PC-3 (cell line): ENCODE data around the gene UBA5. TPM values are rescaled to one million over a fixed set of nuclear protein-coding genes. Genes with fewer than 3 reads are reported as not detected.
"Not testable (repeated sequence)": the region's sequence is repeated elsewhere in the genome, so short reads cannot be mapped to it uniquely, and the experiment has no call there.

ENCODE experiments used
- ATAC-seq: fragments of 200-7000 bp; cut with Tn5 transposase; 2 replicates; pipeline ENCODE4 v1.9.1; 2020; ENCODE audit warnings: mild to moderate bottlenecking, moderate library complexity
- BruUV-seq: library from RNA; stranded (reverse); fragments of 400-500 nt; replicated peaks from 2 replicates; lab custom pipeline; 2021; lab: Mats Ljungman, UMichigan
- CTCF ChIA-PET: fragments of 300-600 bp; sonication (Branson Sonifier 250); formaldehyde crosslinking; loops from one replicate; lab custom pipeline; 2022; ENCODE audit warnings: antibody characterized with exemption; lab: Charles Lee
- POLR2A ChIA-PET: fragments of 300-600 bp; sonication (Branson Sonifier 250); formaldehyde crosslinking; loops from one replicate; lab custom pipeline; 2022; ENCODE audit warnings: antibody characterized with exemption; ENCODE audit not compliant: unreplicated experiment; lab: Charles Lee
- DNase-seq: peaks from one replicate; pipeline ENCODE4 v3.0.0-alpha.2; 2015
- H2AFZ ChIP-seq: fragments of 300-600 bp; sonication (generic); 2 replicates; pipeline ENCODE4 v1.6.0; 2016; ENCODE audit warnings: antibody characterized with exemption, low read length
- H3F3A ChIP-seq: fragments of 300-600 bp; sonication (generic); one replicate; pipeline ENCODE4 v1.6.0; 2017; ENCODE audit warnings: antibody characterized with exemption, low read length, control low read depth, mild to moderate bottlenecking; ENCODE audit not compliant: unreplicated experiment
- H3K27ac ChIP-seq: fragments of 300-600 bp; sonication (generic); 2 replicates; pipeline ENCODE4 v1.5.1; 2016; ENCODE audit warnings: mild to moderate bottlenecking, low read length
- H3K27me3 ChIP-seq: fragments of 300-600 bp; sonication (generic); 2 replicates; pipeline ENCODE4 v1.6.1; 2016; ENCODE audit warnings: low read length, mixed read lengths
- H3K36me3 ChIP-seq: fragments of 300-600 bp; sonication (generic); 2 replicates; pipeline ENCODE4 v1.6.1; 2016; ENCODE audit warnings: low read depth, mixed run types, low read length, mixed read lengths
- H3K4me1 ChIP-seq: fragments of 300-600 bp; sonication (generic); 2 replicates; pipeline ENCODE4 v1.5.1; 2016; ENCODE audit warnings: low read length; ENCODE audit not compliant: insufficient read depth
- H3K4me2 ChIP-seq: fragments of 300-600 bp; sonication (generic); 2 replicates; pipeline ENCODE4 v1.6.0; 2016; ENCODE audit warnings: low read length
- H3K4me3 ChIP-seq: fragments of 300-600 bp; sonication (generic); 2 replicates; pipeline ENCODE4 v1.5.1; 2016; ENCODE audit warnings: mild to moderate bottlenecking, low read length, mixed read lengths
- H3K79me2 ChIP-seq: fragments of 300-600 bp; sonication (generic); 2 replicates; pipeline ENCODE4 v1.6.1; 2017; ENCODE audit warnings: low read length, mixed read lengths
- H3K9ac ChIP-seq: fragments of 300-600 bp; sonication (generic); 2 replicates; pipeline ENCODE4 v1.6.0; 2016; ENCODE audit warnings: mild to moderate bottlenecking, low read length
- H3K9me2 ChIP-seq: fragments of 300-600 bp; sonication (generic); replicated peaks from 2 replicates; pipeline ENCODE4 v1.6.1; 2016; ENCODE audit warnings: mixed run types, low read length, mixed read lengths
- H3K9me3 ChIP-seq: fragments of 300-600 bp; sonication (generic); 2 replicates; pipeline ENCODE4 v1.6.1; 2016; ENCODE audit warnings: low read length, mixed read lengths
- H4K20me1 ChIP-seq: fragments of 300-600 bp; sonication (generic); 2 replicates; pipeline ENCODE4 v1.6.1; 2016; ENCODE audit warnings: low read length, mixed read lengths
- CTCF ChIP-seq: fragments of 300-600 bp; sonication (generic); conservative IDR thresholded peaks from 2 replicates; pipeline ENCODE4 v1.5.1; 2017; ENCODE audit warnings: antibody characterized with exemption, low read depth, mild to moderate bottlenecking, low read length
- EZH2 ChIP-seq: fragments of 300-600 bp; sonication (generic); IDR thresholded peaks from one replicate; pipeline ENCODE4 v1.6.1; 2017; ENCODE audit warnings: antibody characterized with exemption, mild to moderate bottlenecking, low read length; ENCODE audit not compliant: unreplicated experiment
- EZH2phosphoT487 ChIP-seq: fragments of 300-600 bp; sonication (generic); IDR thresholded peaks from 2 replicates; pipeline ENCODE4 v1.6.1; 2018; ENCODE audit warnings: mild to moderate bottlenecking, antibody characterized with exemption, low read length, borderline replicate concordance
- intact Hi-C: fragments of 100-400 bp; cut with micrococcal nuclease; formaldehyde crosslinking; loops from 2 replicates; pipeline ENCODE4 v1.9.0; 2023
- total RNA-seq: library from RNA; depleted of rRNA; stranded (reverse); fragments of >200 nt; gene quantifications from 2 replicates; pipeline ENCODE4 v1.2.3, GENCODE V29; 2014

UBA5 gene
- total RNA-seq, 1 experiment from 2014 or later: 78.7 TPM

- BruUV-seq: no TSS peak
- H3K9ac ChIP-seq: no peak overlapping the region
Observed at GRCh38 chr3:132638706-132639105, 21.4 kb upstream of the UBA5 start.

GRCh38 chr3:132641427-132641826 lies 18.7 kb upstream of the UBA5 start:
- H3K27ac ChIP-seq, H3K79me2 ChIP-seq, H3K27me3 ChIP-seq, H3K4me3 ChIP-seq, H3K9me2 ChIP-seq, H3F3A ChIP-seq, H4K20me1 ChIP-seq, DNase-seq, H2AFZ ChIP-seq, H3K9me3 ChIP-seq, ATAC-seq, H3K9ac ChIP-seq, POLR2A ChIA-PET, H3K36me3 ChIP-seq, BruUV-seq, H3K4me2 ChIP-seq: not testable (repeated sequence)
- H3K4me1 ChIP-seq: peaks cover 21% of the 10 kb centered on the region
- intact Hi-C loops: loop anchor here (5.0 kb wide), 1 partner anchor 289 kb away; no protein-coding TSS in a partner anchor
- CTCF ChIA-PET: interaction anchor here (1.5 kb wide), 1 partner anchor 106 kb away, joined by 10 read pairs; no protein-coding TSS in a partner anchor

More at GRCh38 chr3:132638706-132639105, 21.4 kb upstream of the UBA5 start:
- DNase-seq: no peak
- H3K36me3 ChIP-seq: no peaks in the 10 kb centered on the region
- no peaks in the 10 kb centered on the region for H3F3A ChIP-seq
- POLR2A ChIA-PET: no interaction called here
- H3K9me3 ChIP-seq: no peaks in the 10 kb centered on the region
- TF ChIP-seq EZH2phosphoT487 (no peak), EZH2 (no peak)
- no peak overlapping the region for H3K4me3 ChIP-seq
- no peaks in the 10 kb centered on the region for H3K9me2 ChIP-seq
- no peaks in the 10 kb centered on the region for H3K27me3 ChIP-seq
- H3K4me1 ChIP-seq: peaks cover 13% of the 10 kb centered on the region
- CTCF ChIA-PET: interaction anchor here (0.6 kb wide), 3 partner anchors 193 to 744 kb away, joined by 3 to 4 read pairs (median 3); no protein-coding TSS in a partner anchor
- H3K27ac ChIP-seq: no peak overlapping the region
- H4K20me1 ChIP-seq: no peaks in the 10 kb centered on the region
- H2AFZ ChIP-seq: no peak overlapping the region
- intact Hi-C loops: no loop called here
- no peak for ATAC-seq
- H3K79me2 ChIP-seq: no peaks in the 10 kb centered on the region
- H3K4me2 ChIP-seq: no peak overlapping the region

- peak; percentile 66 for DNase-seq
- TF ChIP-seq EZH2 (no peak), CTCF (peak; percentile 66), EZH2phosphoT487 (no peak)
- intact Hi-C loops: loop anchor here (1.0 to 5.0 kb wide), 2 partner anchors 106 to 290 kb away; no protein-coding TSS in a partner anchor
Observed at GRCh38 chr3:132641837-132642538, 18.1 kb upstream of the UBA5 start.

More at GRCh38 chr3:132641837-132642538, 18.1 kb upstream of the UBA5 start:
- Histone ChIP-seq H3K9me3 (no peaks in the 10 kb centered on the region), H2AFZ (no peak overlapping the region), H3F3A (no peaks in the 10 kb centered on the region), H3K27me3 (no peaks in the 10 kb centered on the region), H3K27ac (no peak overlapping the region), H3K4me3 (no peak overlapping the region), H3K9ac (no peak overlapping the region), H3K36me3 (no peaks in the 10 kb centered on the region), H4K20me1 (no peaks in the 10 kb centered on the region), H3K9me2 (no peaks in the 10 kb centered on the region), H3K79me2 (no peaks in the 10 kb centered on the region), H3K4me2 (no peak overlapping the region), H3K4me1 (peaks cover 21% of the 10 kb centered on the region)
- ChIA-PET CTCF (interaction anchor here (1.5 kb wide), 1 partner anchor 106 kb away, joined by 10 read pairs; no protein-coding TSS in a partner anchor), POLR2A (no interaction called here)
- peak; percentile 68 for ATAC-seq
- BruUV-seq: no TSS peak
